Left hindlimb (tissue), 1 donor: Measurements from ENCODE around the gene FHIT.
A peak's percentile ranks its signal among the peaks of the same experiment; 100 is the strongest.

ENCODE experiments used
- DNase-seq: peaks from one replicate; pipeline ENCODE4 v3.0.0-alpha.2; 2018

FHIT gene

DNA sequence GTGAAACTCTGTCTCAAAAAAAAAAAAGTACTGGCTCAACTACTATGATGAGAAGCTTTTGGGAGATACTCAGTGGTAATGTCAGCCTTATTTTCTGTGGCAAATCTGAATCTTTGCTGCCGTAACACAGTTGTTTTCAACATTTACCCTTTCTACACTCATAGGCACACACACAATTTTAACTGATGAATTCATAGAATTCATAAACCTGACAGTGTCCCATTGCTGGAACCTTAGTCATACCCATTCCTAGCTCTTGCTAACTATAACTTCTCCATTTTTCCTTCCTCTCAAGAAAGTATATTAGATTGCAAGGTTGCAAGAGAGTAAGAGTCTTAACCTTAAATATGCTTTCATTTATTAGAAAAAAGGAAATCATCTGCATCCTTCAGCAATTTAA lies 496.6 kb downstream of the FHIT start:
- DNase-seq: no peak

DNA sequence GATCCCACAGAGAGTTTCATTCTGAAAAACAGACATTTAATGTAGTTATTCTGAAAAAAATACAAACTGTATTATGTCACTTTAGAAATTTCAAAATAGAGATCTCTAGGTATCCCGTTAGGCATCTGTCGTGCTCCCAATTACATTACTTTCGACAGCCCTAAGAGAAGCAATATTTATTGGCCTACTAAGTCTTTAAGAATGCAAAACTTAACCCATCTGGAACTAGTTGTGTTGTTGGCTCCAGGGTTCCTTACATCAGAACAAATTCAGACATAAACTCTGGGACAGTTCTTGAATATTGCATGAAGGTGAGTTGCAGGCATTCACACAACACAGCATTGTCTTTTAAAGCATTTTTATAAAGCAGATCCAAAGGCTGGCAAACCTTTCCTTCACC lies 498.4 kb downstream of the FHIT start:
- no peak for DNase-seq

DNA sequence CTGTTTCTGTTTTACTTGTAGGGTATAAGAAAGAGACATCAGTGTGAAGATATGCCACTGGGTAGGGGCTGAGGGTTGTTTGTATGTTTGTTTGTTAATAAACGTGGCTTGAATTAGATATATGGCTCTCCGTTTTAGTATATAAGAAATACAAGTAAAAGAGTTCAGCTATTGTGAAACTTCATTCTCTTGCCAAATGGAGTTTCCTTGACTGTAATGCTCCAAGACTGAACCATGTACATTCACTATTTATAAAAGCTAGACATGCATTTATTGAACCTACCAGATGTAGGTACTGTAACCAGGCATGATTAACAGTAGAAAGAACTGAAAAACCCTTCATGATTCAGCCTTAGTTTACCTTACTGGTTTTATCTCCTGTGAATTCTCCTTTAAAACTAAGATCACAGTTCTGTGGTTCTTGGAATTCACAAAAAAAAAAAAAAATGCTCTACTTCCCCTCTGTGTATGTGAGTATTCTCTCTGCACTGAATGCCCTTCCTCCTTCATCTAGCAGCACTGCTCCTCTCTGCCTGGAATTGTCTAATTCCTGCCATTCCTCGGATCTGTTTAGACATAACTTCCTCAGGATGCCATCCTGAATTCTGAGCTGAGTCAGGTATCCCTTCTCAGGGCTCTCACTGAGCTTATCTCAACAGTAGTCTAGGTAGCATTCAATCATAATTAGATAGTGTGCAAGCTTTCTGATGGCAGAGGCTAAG lies 504.4 kb downstream of the FHIT start:
- DNase-seq: no peak

DNA sequence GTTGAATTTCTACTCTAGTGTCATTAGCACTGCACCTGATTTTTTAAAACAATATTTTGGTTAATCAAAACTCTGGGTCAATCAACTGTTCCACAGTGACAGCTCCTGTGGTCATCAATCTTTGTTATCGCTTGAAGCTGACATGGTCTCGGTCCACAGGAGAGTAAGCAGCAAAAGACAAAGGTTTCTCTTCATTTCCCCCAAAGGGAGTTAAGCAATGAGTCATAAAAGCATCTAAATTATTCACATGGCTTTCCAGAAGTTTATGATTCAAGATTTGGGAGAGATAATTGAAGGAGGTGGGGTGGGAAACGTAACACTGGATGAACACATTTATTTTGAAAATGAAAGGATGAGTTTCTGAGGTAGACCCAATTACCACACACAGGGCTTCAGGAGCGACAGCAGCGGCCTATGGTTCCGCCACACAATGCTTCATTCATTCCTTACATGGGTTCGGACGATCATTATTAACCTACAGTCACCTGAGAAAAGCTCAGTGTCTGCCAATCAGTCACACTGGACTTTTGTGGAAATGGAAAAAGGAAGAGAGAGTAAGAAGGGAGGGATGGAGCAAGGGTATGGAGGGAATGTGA lies 505.1 kb downstream of the FHIT start:
- no peak for DNase-seq

DNA sequence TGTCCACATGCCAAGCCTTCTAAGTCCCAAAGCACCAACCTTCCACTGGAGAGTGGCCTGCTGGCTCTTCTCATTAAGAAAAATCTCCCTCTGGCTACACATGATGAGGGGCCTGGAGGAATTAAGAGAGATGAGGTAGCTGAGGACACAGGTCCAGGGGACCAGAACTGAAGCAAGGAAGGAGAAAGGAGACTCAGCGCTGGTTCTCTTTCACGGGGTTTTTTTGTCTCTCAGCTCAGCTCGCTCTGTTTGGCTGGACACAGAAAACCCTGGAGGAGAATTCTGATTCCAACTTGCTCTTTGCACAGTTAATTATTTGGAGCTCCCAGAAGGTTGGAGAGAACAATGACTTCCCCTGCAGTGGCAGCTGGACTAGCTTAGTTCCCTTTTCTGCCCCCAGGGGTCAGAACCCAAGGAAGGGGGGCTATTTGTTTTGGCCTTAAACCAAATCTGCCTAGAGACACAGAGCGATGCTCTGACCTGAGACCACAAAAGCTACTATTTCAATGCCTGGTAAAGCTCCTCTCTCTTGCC lies 507.6 kb downstream of the FHIT start:
- DNase-seq: peak; percentile 41

DNA sequence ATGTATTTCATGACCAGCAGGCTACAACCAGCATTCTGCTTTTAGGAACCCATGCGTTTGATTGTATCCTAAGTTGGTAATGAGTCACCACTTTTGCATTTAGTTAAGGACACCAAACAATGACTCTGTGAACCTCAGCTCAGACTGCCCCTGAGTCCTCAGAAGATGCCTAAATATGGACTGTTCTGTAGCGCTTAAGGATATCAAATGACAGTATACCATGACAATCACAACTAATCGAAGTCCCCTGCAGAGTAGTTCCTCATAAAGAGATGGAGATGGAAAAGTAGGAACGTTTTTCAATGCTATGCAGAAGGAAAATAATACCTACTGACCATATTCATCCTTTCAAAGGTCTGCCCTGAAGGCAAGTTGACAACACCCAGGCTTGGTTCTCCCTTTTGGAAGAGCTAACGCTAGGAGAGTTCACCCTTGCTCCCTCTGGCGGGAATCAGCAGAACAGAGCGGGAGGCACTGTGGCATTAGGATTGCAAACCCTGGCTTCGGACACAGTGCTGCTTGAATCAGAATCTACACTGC lies 508.6 kb downstream of the FHIT start:
- DNase-seq: no peak

DNA sequence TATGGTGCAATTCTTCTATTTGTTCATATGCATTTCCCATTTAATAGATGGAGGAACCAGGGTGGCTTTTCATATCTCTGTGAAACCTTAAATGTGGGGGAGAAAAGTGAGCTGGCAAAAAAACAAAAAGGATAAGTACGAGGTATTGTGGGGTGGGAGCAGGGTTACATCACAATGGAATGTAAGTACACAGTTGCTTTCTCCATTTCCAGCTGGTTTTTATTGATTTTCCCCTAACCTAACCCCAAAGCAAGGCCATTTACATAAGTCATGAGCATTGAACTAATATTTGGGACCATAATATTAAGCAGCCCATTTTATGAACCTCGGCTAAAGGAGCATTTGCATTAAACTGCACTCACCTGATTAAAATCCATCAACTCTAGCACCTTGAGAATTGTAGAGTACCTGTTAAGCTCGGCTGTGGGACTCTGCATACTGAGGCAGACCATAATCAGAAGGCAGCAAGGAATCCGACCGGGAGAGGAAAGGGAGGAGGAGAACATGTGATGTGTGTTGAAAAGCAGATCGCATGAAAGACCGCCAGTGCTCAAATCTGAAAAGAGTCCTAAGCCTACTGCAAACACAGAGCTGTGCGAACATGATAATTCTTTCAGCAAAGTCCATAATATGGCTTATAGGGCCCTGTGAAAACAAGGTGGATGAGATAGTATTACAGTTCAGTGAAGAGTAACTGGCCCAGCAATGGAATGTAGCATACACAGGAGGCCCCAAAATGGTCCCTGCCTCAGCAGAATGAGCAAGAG lies 513.4 kb downstream of the FHIT start:
- DNase-seq: no peak

DNA sequence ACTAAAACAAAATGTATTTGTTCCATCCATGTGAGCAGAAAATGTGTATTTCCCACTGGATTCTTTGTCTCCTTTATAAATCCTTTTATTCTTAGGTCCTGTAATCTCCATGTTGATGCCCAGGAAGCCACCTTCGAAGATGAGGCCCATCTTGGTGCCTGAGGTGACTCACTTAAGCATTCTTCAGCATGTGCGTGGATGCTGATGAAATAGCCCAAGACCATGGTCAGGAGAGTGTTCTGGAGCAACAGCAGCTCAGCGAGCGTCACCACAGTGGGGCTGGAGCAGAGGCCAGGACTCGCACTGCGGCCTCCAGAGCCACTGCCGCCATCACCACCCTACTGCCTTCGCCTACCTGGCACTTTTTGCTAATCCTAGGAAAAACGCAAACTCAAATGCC lies 520.9 kb downstream of the FHIT start:
- DNase-seq: no peak

DNA sequence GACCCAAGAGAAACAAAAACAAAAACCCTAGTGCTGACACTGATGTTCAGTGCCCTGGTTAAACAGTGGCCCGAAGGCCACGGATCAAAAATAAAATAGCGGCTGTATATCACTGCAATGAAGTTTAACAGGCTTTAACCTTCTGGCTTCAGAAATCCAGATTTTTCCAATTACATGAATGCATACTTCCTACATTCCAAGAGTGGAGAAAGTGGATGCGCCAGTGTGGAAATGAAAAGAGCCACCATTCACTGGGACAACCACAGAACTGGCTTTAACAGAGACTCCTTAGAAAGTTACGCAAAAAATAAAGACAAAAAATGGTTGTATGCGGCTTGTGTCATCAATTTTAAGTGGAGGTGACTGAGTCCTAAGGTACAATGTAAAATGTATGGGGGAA lies 522.2 kb downstream of the FHIT start:
- DNase-seq: no peak

DNA sequence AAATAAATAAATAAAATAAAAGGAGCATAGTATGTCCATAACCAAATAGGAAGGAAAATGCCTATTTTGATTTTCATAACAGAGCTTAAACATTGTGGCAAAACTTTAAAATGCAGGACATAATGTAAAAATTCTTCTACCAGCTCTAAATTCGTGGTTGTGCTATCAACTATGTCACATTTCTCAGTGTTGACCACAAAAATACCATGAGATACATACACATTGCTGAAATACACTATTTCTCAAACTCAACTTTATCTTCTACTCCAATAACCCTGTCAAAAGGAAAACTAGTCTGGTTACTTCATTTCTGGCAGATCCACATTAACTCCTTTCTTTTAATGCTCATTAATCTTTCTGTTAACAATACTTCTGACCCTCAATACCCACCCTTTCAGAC lies 523.2 kb downstream of the FHIT start:
- no peak for DNase-seq

DNA sequence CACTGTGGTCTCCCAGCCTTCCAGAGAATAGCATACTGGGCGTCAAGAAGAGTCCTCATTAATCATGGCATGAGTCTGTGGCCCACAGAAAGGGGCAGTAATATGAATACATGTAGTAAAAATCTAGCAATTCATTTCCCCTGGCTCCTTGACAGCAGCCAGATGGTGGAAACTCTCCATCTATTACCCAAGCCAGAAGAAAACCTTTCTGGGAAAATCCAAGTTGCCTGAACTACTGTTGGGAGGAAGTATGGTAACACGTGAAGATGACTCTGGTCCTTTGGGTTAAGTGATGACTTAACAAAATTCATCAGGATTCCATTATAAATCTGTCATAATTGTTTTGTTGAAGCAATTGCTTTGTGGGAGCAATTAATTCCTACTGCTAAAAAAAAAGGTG lies 530.5 kb downstream of the FHIT start:
- DNase-seq: no peak

DNA sequence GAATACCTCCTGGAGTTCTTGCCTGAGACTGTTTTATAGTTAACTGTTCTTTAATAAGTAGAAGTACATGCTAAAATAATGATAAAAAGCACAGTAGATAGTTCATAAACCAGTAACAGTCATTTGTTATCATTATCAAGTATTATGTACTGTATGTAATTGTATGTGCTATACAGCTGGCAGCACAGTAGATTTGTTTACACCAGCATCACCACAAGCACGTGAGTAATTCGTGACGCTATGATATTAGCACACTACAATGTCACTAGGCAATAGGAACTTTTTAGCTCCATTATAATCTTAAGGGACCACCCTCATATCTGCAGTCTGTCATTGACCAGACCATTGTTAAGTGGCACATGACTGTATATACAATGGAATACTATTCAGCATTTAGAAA lies 534.7 kb downstream of the FHIT start:
- no peak for DNase-seq

DNA sequence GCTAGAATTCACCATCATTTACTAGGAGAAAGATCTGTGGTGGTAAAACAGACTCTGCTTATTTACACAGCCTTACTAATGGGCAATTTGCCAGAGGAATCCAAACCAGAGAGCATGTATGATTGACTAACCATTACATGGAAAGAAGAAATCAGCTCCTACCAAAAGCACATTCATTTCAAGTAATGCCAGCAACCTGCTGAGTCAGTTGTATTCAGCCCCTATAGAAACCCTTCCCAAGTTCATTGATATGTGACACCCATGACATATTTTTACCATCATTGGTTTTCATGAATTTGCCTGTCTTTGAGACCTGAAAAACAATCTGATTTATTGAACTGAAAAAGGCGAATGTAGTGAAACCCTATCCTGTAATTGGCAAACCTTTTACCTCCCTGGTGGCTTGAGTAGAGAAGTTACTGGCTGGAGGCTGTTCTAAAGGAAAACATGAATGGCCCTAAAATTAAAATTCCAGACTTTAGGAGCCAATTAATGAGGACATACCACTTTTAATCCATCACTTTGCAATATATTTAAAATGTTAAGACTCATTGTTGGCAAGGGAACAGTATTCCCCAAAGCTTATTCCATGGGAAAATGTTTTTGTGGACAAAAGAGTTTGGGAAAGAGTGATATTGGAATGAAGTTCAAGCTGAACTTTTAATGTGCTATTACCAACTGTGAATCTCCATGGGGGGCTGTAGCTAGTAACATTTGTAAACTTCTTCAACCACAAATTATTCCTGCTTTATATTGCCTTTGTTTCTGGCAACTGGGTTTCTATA lies 542.9 kb downstream of the FHIT start:
- no peak for DNase-seq

DNA sequence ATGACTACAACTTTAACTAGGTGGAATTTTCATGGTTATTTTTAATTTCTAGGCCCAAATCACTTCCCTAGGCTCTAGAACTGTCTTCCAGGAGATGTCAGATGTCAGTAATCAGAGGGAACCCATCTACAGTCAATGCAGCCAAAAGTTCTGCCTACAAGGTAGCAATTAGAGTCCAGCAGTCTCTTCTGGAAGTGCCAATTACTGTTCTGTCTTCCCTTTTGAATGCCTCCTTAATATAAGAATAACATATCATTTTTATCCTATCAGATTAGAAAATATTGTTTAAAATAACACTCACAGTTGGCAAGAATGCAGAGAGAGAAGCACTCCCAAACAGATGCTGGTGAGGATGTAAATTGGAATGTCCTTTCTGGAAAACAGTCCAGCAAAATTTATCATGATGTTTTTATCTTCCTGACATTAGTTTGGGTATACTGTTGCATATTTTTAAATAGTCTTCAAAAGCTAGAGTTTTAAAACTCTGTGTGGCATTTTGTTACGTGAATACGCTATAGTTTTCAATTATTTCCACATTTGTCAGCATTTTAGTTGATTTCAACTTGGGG lies 543.7 kb downstream of the FHIT start:
- DNase-seq: no peak

DNA sequence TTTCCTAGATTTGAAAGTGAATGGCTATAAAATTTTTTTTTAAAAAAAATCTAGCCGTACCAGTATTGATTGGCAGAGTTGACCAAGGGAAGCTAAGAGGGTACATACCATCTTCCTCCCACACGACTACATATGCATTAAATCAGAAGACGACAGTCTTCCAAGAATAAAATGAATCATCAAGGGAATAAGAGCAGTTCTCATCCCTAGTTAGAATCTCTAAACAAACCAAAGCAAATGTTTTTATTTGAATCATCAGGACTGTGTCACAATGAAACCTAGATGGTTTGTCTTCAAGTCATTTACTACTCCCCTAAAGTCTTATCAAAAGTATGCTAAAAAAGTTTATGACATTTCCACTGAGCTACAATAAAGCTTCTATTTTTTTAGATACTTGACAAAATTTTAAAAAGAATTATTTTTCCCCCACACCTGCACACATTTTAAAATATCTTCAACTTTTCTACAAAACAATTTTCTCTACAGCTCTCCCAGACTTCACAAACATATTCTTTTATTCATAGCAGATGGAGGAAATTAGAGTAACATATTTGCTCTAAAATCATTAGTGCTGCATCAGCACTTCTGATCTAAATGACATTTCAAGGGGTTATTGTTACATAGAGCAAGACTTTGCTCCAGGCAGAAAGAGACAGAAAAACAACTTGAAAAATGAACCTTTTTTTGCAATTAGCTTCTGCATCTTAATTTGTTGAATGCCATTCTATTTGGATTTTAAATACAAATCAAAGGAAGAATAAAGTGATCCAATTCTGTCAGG lies 547.1 kb downstream of the FHIT start:
- no peak for DNase-seq

DNA sequence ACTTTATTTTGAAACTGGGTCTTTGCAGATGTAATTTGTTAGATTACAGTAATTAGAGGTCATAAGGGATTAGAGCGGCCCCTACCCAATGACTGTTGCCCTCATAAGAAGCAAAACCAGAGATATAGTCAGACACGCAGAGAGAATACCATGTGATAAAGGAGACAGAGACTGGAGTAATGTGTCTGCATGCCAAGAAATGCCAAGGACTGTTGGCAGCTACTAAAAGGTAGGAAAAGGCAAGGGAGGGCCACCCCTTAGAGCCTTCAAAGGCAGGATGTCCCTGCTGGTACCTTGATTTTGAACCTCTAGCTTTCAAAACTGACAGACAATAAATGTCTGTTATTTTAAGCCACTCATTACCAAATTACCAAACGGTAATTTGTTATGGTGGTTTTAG lies 548.2 kb downstream of the FHIT start:
- DNase-seq: no peak

DNA sequence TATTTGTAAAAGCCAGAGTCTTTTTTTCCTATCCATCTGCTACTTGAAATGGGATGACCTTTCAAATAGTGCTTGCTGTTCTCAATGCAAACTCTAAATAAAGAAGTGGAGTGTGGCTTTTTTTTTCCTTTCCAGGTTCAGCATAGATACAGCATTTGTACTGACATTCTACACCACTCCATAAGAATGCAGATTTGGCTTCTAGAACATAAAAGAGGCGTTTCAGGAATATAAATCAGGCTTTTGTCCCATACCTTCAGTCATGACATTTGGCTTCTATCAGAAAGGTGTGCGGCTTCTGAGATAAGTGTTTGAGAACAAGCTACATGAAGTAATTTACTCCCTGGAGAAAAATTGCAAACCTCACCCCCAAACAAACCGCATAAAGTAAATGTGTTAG lies 553.1 kb downstream of the FHIT start:
- DNase-seq: no peak

DNA sequence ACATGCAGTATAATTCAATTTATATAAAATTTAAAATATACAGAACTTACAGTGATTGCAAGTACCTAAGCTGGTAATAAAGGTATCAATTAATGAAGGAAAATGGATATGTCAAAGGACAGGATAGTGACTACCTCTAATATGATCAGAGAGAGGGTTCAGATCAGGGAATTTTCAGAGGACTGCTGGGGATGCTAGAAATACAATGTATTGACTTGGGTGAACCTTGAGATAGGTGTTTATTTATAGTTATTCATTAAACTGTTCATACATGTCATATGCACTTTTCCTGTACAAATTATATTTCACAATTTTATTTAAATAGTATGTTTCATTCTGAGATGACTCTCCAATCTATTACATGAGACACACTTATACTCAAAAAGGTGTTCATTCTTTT lies 554.1 kb downstream of the FHIT start:
- no peak for DNase-seq

DNA sequence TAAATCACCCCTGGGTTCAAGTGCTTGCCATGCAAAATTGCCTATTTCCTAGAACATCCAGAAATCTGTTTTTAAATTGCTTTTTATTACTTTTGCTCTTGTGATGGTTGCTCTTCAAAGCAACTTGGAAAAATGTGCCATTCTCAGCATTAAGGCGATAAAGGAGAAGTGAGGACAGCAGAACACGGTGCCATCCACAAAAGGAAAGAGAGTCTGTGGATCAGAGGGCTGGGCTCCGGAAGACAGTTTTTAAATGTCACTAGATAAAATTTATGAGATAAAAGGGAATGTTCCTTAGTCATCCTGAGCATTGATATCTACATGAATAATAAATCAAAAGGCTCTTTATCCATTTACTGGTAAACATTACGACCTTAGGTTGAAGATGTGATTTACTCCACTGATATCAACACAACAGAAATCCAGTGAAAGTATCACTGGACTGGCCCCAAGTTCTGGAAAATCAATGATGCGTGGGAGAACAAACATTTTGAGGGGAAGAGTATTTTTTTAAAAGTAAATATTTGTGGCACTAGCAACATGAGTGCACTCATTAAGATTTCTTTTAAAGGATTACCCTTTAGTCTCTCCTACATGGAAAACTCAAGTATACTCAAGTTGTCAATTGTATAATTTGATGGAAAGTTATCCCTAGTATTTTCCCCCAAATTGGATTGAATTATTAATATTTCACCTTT lies 554.7 kb downstream of the FHIT start:
- DNase-seq: no peak

DNA sequence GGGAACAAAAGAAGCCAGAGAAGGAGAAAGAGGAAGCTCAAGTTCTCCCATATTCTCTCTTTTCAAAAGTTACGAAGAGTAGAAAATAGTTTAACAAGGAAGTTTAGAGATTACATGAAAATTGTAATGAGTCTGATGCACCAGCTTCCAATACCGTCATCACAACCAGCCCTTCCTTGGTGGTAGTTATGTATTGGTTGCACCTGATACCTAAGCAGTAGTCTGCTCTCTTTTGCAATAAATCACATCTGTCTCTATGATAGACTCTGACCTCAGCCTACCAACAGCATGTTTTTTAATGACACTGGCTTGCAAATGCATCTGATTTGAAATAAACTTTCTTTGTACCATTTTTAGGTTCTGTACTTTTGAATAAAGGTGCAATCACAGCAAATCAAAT lies 575.8 kb downstream of the FHIT start:
- DNase-seq: no peak

DNA sequence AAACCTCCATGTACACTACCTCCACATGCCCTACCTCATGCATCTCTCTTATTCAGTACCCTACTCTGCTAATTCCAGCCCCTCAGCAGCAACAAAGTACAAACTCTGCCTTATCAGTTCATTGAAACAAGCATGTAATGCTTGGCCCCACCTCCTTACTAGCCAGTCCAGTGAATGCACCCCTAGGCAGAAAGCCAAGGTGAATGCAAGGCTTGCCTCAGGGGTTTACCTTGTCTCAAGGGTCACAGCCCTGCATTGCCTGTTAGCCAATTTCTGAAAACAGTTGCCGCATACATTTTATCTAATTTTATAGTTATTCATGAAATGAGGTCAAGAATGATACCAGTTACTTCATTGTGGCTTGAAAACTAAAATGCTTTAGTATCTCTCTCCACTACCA lies 576.4 kb downstream of the FHIT start:
- DNase-seq: no peak
